HL-60 (cell line): Measurements from ENCODE around the gene WDR45B.

Source experiments
- DNase-seq, 2 experiments: peaks; one replicate each; pipeline ENCODE4 v3.0.0-alpha.2; 2010 to 2020; ENCODE audit warnings: low read depth in 1 of 2, low spot score in 1 of 2
- H3K27ac ChIP-seq: fragments of 250-450 bp; sonication (Bioruptor Pico); replicated peaks from 2 replicates; pipeline ENCODE4 v1.5.1; 2020; ENCODE audit warnings: mild to moderate bottlenecking, moderate library complexity
- H3K27me3 ChIP-seq: fragments of 250-450 bp; sonication (Bioruptor Pico); 2 replicates; pipeline ENCODE4 v1.5.1; 2021; ENCODE audit warnings: mild to moderate bottlenecking, moderate library complexity; ENCODE audit not compliant: insufficient read depth, poor library complexity, severe bottlenecking
- H3K4me3 ChIP-seq: replicated peaks from 2 replicates; pipeline ENCODE4 v1.5.1; 2011; ENCODE audit warnings: mild to moderate bottlenecking, control low read depth, low read length; ENCODE audit not compliant: insufficient read depth
- CTCF ChIP-seq: IDR thresholded peaks from one replicate; pipeline ENCODE4 v1.5.1; 2011; ENCODE audit warnings: low read length, control low read depth, inconsistent platforms; ENCODE audit not compliant: insufficient read depth
- GABPA ChIP-seq: IDR thresholded peaks from 2 replicates; pipeline ENCODE4 v1.6.1; 2012; ENCODE audit warnings: low read depth
- POLR2AphosphoS5 ChIP-seq: IDR thresholded peaks from 2 replicates; pipeline ENCODE4 v1.6.1; 2012; ENCODE audit warnings: low read depth
- REST ChIP-seq: IDR thresholded peaks from 2 replicates; pipeline ENCODE4 v1.6.1; 2012; ENCODE audit warnings: low read depth; ENCODE audit not compliant: insufficient replicate concordance
- SPI1 ChIP-seq: IDR thresholded peaks from 2 replicates; pipeline ENCODE4 v1.6.1; 2012; ENCODE audit warnings: low read depth, mild to moderate bottlenecking, borderline replicate concordance
- long read RNA-seq: library from polyadenylated mRNA; unstranded; transcript quantifications from one replicate; pipeline ENCODE4 v2.0.0, GENCODE V29; 2020

WDR45B gene
- long read RNA-seq, transcript WDR45B-205 (10 exons, 2,322 nt) = minor isoform, 18 of 152 reads
- long read RNA-seq, transcript WDR45B-201 (10 exons, 2,587 nt) = major isoform, 106 of 152 reads
- long read RNA-seq, partial matches to known transcripts = 5 of 152 reads
- long read RNA-seq, other reads (novel, unspliced or antisense) = 23 of 152 reads

GRCh38 chr17:82648165-82648668, at the start of gene WDR45B:
Gene WDR45B, minus strand, starts transcription at chr17:82648444. Its CDS starts 104 bp downstream, at chr17:82648340.
- Histone ChIP-seq H3K27ac (peak within 1 kb of the TSS; percentile 75), H3K4me3 (peak within 1 kb of the TSS; percentile 99), H3K27me3 (no peaks in the 10 kb centered on the region)
- DNase-seq = peak; percentile 91 to 96
- TF ChIP-seq CTCF (no peak), GABPA (no peak), POLR2AphosphoS5 (peak; percentile 79; the same call in 1 of the 2 replicates)

GRCh38 chr17:82697808-82698064, 49.5 kb upstream of the WDR45B start:
- Histone ChIP-seq H3K4me3 (no peak overlapping the region; the same call in none of the 2 replicates), H3K27me3 (peaks cover 8% of the 10 kb centered on the region), H3K27ac (no peak overlapping the region)
- no peak for DNase-seq
- TF ChIP-seq CTCF (no peak), POLR2AphosphoS5 (no peak), SPI1 (no peak)

- no peak overlapping the region for H3K27ac ChIP-seq
- no peak overlapping the region; the same call in 1 of the 2 replicates for H3K4me3 ChIP-seq
- TF ChIP-seq CTCF (no peak), GABPA (no peak), REST (no peak), SPI1 (no peak), POLR2AphosphoS5 (no peak)
- DNase-seq = no peak
- H3K27me3 ChIP-seq = peaks cover 8% of the 10 kb centered on the region
Measured at GRCh38 chr17:82696916-82697807, 48.9 kb upstream of the WDR45B start.

- Histone ChIP-seq H3K4me3 (no peak overlapping the region), H3K27me3 (peaks cover 8% of the 10 kb centered on the region), H3K27ac (no peak overlapping the region)
- TF ChIP-seq GABPA (no peak), POLR2AphosphoS5 (no peak), SPI1 (no peak), REST (no peak), CTCF (no peak)
- no peak for DNase-seq
Measured at GRCh38 chr17:82696259-82696658, 48.0 kb upstream of the WDR45B start.
